HUES64 (cell line): ENCODE data around the gene ACSS1.

Experiments
- H3K27ac ChIP-seq: 2 replicates; pipeline ENCODE4 v1.7.0; 2013; ENCODE audit warnings: low read depth, low read length, inconsistent platforms
- H3K27me3 ChIP-seq: 2 replicates; pipeline ENCODE4 v1.6.1; 2013; ENCODE audit warnings: mild to moderate bottlenecking, low read length; ENCODE audit not compliant: insufficient read depth
- H3K36me3 ChIP-seq: 2 replicates; pipeline ENCODE4 v1.6.1; 2013; ENCODE audit warnings: mild to moderate bottlenecking, low read length; ENCODE audit not compliant: insufficient read depth
- H3K4me1 ChIP-seq: 2 replicates; pipeline ENCODE4 v1.6.1; 2013; ENCODE audit warnings: mild to moderate bottlenecking, low read length, moderate library complexity; ENCODE audit not compliant: insufficient read depth
- H3K4me3 ChIP-seq: 2 replicates; pipeline ENCODE4 v1.5.1; 2013; ENCODE audit warnings: mild to moderate bottlenecking, low read length, moderate library complexity
- H3K9ac ChIP-seq: 2 replicates; pipeline ENCODE4 v1.6.1; 2013; ENCODE audit warnings: mild to moderate bottlenecking, low read depth, low read length
- H3K9me3 ChIP-seq: 2 replicates; pipeline ENCODE4 v1.6.1; 2013; ENCODE audit warnings: low read depth, low read length; ENCODE audit not compliant: insufficient read depth
- WGBS: fragments of 150-250, 120-280 bp; methylation state at CpG from one replicate; pipeline ENCODE4 v1.1.7; 2013; ENCODE audit warnings: missing lambda C conversion rate; 5-methylcytosine and 5-hydroxymethylcytosine counted together

The ACSS1 gene

GRCh38 chr20:24971376-24972101 is 86.4 kb downstream of the ACSS1 start:
- no peak overlapping the region for H3K9ac ChIP-seq
- H3K4me3 ChIP-seq: no peak overlapping the region
- peaks cover 81% of the 10 kb centered on the region for H3K36me3 ChIP-seq
- H3K4me1 ChIP-seq: no peaks in the 10 kb centered on the region
- 98% methylated on average over 6 of the region's 6 CpGs for WGBS
- no peaks in the 10 kb centered on the region for H3K27me3 ChIP-seq
- H3K27ac ChIP-seq: no peak overlapping the region
- peaks cover 11% of the 10 kb centered on the region; the same call in 1 of the 2 replicates for H3K9me3 ChIP-seq

GRCh38 chr20:24970754-24971153 is 87.2 kb downstream of the ACSS1 start:
- 85% methylated on average over 8 of the region's 8 CpGs for WGBS
- Histone ChIP-seq H3K27me3 (no peaks in the 10 kb centered on the region), H3K4me3 (no peak overlapping the region), H3K9ac (no peak overlapping the region), H3K9me3 (peaks cover 4% of the 10 kb centered on the region; the same call in 1 of the 2 replicates), H3K27ac (no peak overlapping the region), H3K36me3 (peaks cover 75% of the 10 kb centered on the region), H3K4me1 (no peaks in the 10 kb centered on the region)

GRCh38 chr20:24970030-24970553 is 87.8 kb downstream of the ACSS1 start:
- peaks cover 76% of the 10 kb centered on the region for H3K36me3 ChIP-seq
- H3K4me3 ChIP-seq: no peak overlapping the region
- 92% methylated on average over 5 of the region's 5 CpGs for WGBS
- H3K27me3 ChIP-seq: no peaks in the 10 kb centered on the region
- no peak overlapping the region for H3K27ac ChIP-seq
- no peaks in the 10 kb centered on the region for H3K4me1 ChIP-seq
- H3K9ac ChIP-seq: no peak overlapping the region
- H3K9me3 ChIP-seq: no peaks in the 10 kb centered on the region

- H3K9me3 ChIP-seq: no peaks in the 10 kb centered on the region
- no peaks in the 10 kb centered on the region for H3K4me1 ChIP-seq
- no peak overlapping the region for H3K4me3 ChIP-seq
- no peak overlapping the region for H3K27ac ChIP-seq
- H3K9ac ChIP-seq: no peak overlapping the region
- H3K27me3 ChIP-seq: no peaks in the 10 kb centered on the region
- WGBS: 96% methylated on average over 19 of the region's 19 CpGs
- peaks cover 81% of the 10 kb centered on the region for H3K36me3 ChIP-seq
Observed at GRCh38 chr20:24969186-24970029, 88.5 kb downstream of the ACSS1 start.

GRCh38 chr20:24968278-24968800 is 89.6 kb downstream of the ACSS1 start:
- Histone ChIP-seq H3K4me3 (no peak overlapping the region), H3K27ac (no peak overlapping the region), H3K27me3 (no peaks in the 10 kb centered on the region), H3K9ac (no peak overlapping the region), H3K9me3 (no peaks in the 10 kb centered on the region), H3K36me3 (peaks cover 87% of the 10 kb centered on the region), H3K4me1 (no peaks in the 10 kb centered on the region)
- whole genome bisulfite sequencing: 92% methylated on average over 5 of the region's 5 CpGs

GRCh38 chr20:24966317-24967012 is 91.5 kb downstream of the ACSS1 start:
- Histone ChIP-seq H3K9me3 (no peaks in the 10 kb centered on the region), H3K27me3 (no peaks in the 10 kb centered on the region), H3K36me3 (peaks cover 86% of the 10 kb centered on the region), H3K4me3 (no peak overlapping the region), H3K4me1 (no peaks in the 10 kb centered on the region), H3K9ac (no peak overlapping the region), H3K27ac (no peak overlapping the region)
- 96% methylated on average over 15 of the region's 15 CpGs for WGBS

- Histone ChIP-seq H3K27ac (no peak overlapping the region), H3K36me3 (peaks cover 87% of the 10 kb centered on the region), H3K27me3 (no peaks in the 10 kb centered on the region), H3K9ac (no peak overlapping the region), H3K4me3 (no peak overlapping the region), H3K4me1 (no peaks in the 10 kb centered on the region), H3K9me3 (no peaks in the 10 kb centered on the region)
- WGBS: 93% methylated on average over 7 of the region's 7 CpGs
Observed at GRCh38 chr20:24965065-24965919, 92.6 kb downstream of the ACSS1 start.

GRCh38 chr20:24964506-24964840 is 93.5 kb downstream of the ACSS1 start:
- Histone ChIP-seq H3K36me3 (peaks cover 78% of the 10 kb centered on the region), H3K4me3 (no peak overlapping the region), H3K4me1 (no peaks in the 10 kb centered on the region), H3K27ac (no peak overlapping the region), H3K9ac (no peak overlapping the region), H3K27me3 (no peaks in the 10 kb centered on the region), H3K9me3 (no peaks in the 10 kb centered on the region)
- 95% methylated on average over 9 of the region's 9 CpGs for WGBS

- H3K27me3 ChIP-seq: no peaks in the 10 kb centered on the region
Observed at GRCh38 chr20:24963672-24964505, 94.0 kb downstream of the ACSS1 start.

GRCh38 chr20:24962510-24962909 is 95.4 kb downstream of the ACSS1 start:
- Histone ChIP-seq H3K27ac (no peak overlapping the region), H3K4me3 (no peak overlapping the region), H3K36me3 (peaks cover 74% of the 10 kb centered on the region), H3K27me3 (no peaks in the 10 kb centered on the region), H3K9ac (no peak overlapping the region), H3K4me1 (no peaks in the 10 kb centered on the region), H3K9me3 (no peaks in the 10 kb centered on the region)
- 95% methylated on average over 6 of the region's 6 CpGs for WGBS

More at GRCh38 chr20:24963672-24964505, 94.0 kb downstream of the ACSS1 start:
- Histone ChIP-seq H3K9me3 (no peaks in the 10 kb centered on the region), H3K9ac (no peak overlapping the region), H3K4me1 (no peaks in the 10 kb centered on the region), H3K27ac (no peak overlapping the region), H3K4me3 (no peak overlapping the region), H3K36me3 (peaks cover 77% of the 10 kb centered on the region)
- 95% methylated on average over 21 of the region's 21 CpGs for WGBS
